Measurements from ENCODE around the gene H6PD. TPM values are rescaled to one million over a fixed set of nuclear protein-coding genes. Genes with fewer than 3 reads are reported as not detected.

The H6PD gene
- total RNA-seq, 4 donors from 2014 or later: 27.0 to 62.2 (median 44.0) TPM

DNA sequence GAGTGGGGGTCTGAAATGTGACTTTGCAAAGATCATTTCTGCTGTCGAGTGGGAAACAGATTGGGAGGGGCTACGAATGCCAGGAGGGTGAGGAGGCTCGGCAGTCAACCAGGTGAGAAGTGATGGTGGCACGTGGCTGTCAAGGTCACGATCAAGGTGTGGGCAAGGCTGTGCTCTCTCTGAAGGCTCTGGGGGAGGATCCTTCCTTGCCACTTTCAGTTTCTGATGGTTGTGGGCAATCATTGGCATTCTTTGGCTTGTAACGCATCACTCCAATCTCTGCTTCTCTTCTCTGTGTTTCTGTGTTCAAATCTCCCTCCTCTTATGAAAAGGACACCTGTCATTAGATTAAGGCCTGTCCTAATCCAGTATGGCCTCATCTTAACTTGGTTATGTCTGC, 52.0 kb downstream of the H6PD start:
- no peak for ATAC-seq
- Histone ChIP-seq H3K4me1 (peaks cover 0 to 26% (median 7%) of the 10 kb centered on the region in 3 donors), H3K27ac (no peak overlapping the region), H3K9me3 (peaks cover 0 to 44% (median 1%) of the 10 kb centered on the region in 3 donors), H3K27me3 (peaks cover 5% of the 10 kb centered on the region), H3K4me3 (no peak overlapping the region), H3K36me3 (no peaks in the 10 kb centered on the region)
- TF ChIP-seq, protein P1, sequence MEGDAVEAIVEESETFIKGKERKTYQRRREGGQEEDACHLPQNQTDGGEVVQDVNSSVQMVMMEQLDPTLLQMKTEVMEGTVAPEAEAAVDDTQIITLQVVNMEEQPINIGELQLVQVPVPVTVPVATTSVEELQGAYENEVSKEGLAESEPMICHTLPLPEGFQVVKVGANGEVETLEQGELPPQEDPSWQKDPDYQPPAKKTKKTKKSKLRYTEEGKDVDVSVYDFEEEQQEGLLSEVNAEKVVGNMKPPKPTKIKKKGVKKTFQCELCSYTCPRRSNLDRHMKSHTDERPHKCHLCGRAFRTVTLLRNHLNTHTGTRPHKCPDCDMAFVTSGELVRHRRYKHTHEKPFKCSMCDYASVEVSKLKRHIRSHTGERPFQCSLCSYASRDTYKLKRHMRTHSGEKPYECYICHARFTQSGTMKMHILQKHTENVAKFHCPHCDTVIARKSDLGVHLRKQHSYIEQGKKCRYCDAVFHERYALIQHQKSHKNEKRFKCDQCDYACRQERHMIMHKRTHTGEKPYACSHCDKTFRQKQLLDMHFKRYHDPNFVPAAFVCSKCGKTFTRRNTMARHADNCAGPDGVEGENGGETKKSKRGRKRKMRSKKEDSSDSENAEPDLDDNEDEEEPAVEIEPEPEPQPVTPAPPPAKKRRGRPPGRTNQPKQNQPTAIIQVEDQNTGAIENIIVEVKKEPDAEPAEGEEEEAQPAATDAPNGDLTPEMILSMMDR (IDR thresholded peaks at IDR 0.05): no peak
- TF ChIP-seq POLR2A (IDR thresholded peaks at IDR 0.05): no peak
- TF ChIP-seq EP300 (IDR thresholded peaks at IDR 0.05): no peak
- TF ChIP-seq POLR2AphosphoS5 (IDR thresholded peaks at IDR 0.05): no peak
- 76 to 91% methylated on average over 3 to 5 of the region's 6 CpGs for WGBS, 2 donors (ENCODE audit: low coverage in 1 of 2)

DNA sequence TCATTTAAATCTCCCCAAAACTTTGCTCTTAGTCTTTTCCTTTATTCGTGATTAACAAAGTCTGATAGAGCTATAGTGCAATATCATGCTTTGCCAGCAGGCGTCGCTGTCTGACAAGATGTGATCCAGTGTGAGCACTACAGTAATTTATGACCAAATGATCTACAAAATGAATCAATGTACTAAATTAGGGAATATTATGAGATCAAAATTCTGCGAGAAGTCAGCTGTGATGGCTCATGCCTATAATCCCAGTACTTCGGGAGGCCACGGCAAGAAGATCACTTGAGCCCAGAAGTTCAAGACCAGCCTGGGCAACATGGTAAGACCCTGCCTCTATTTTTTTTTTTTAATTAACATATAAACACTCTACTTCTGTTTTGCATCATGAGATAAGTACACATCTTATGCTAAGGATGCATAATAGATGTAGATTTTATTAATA, 54.5 kb downstream of the H6PD start:
- H3K9me3 ChIP-seq: peaks cover 0 to 42% (median 1%) of the 10 kb centered on the region in 3 donors
- WGBS, 2 donors (ENCODE audit: low coverage in 1 of 2): 43 to 52% methylated on average over 6 of the region's 6 CpGs
- no peak for ATAC-seq
- H3K27me3 ChIP-seq: no peaks in the 10 kb centered on the region
- no peak for TF ChIP-seq EP300 (IDR thresholded peaks at IDR 0.05)
- TF ChIP-seq, protein P1 (IDR thresholded peaks at IDR 0.05): peak in 3 of 4 experiments; percentile 90 to 99 (median 99)
- no peaks in the 10 kb centered on the region for H3K36me3 ChIP-seq
- peaks cover 0 to 31% (median 7%) of the 10 kb centered on the region in 3 donors for H3K4me1 ChIP-seq
- H3K4me3 ChIP-seq: no peak overlapping the region
- peak overlapping the region in 2 of 4 donors; percentile 91 to 97 for H3K27ac ChIP-seq

DNA sequence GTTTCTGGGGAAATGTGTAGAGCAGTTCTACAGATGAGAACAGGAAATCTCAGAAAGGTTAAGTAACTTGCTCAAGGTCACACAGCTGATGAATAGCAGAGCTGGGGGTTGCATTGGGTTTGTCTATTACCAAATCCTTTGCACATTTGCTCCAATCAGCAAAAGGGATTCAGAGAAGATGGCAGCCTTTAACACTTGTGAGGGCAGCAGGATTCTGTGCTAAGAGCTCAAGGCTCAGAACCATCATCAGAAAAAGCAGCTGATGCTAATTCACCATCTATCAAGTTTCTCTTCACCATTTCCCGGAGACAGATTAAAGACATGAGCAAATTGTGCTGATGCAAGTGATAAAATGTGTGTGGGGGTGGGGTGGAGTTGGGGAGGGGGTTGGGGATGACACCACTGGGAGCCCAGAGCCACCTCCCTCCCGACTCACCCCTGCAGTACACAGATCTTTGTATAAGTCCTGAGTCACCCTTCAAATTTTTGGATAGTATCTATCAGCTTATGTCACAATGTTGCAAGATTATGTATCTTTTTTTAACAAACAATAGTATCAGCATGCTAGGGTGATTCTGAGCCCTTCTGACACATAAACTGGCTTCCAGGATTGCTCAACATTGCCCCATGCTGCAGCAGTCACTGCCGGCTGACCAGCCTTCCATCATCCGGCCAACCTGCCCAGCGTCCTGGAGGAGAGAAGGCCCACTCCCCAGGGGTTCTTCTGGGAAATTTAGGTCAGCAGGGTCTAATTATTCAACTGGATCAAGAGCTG, 55.3 kb downstream of the H6PD start:
- peak; percentile 74 for ATAC-seq
- Histone ChIP-seq H3K4me1 (peaks cover 0 to 38% (median 7%) of the 10 kb centered on the region in 3 donors), H3K36me3 (no peaks in the 10 kb centered on the region), H3K27ac (peak overlapping the region; percentile 73 to 97 (median 94)), H3K9me3 (peaks cover 0 to 34% (median 1%) of the 10 kb centered on the region in 3 donors), H3K27me3 (no peaks in the 10 kb centered on the region), H3K4me3 (no peak overlapping the region)
- WGBS, 2 donors (ENCODE audit: low coverage in 1 of 2): 29 to 42% methylated on average over 2 of the region's 5 CpGs
- peak; percentile 82 for TF ChIP-seq POLR2AphosphoS5 (IDR thresholded peaks at IDR 0.05)
- TF ChIP-seq, protein P1 (IDR thresholded peaks at IDR 0.05): no peak

DNA sequence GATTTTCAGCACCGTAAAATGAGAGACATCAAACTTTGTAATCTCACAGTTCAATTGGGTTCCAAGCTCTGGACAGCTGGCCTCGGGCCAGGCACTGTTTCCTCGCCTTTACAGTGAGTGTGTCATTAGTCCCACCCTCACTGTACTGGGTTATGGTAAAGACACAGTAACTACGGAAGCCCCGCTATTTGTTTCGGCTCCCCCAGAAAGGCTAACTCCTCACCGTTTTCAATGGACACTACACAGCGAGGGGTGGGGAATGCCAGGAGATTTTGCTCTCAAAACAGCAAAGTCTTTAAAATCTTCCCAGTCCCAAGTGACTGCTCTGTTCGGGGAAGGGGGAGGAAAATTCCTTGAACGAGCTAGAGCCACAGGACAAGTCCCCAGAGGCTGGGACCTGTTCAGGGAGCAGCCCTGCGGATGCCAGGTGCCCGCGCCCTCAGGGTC, 57.4 kb downstream of the H6PD start:
- H3K27me3 ChIP-seq: no peaks in the 10 kb centered on the region
- peaks cover 0 to 4% of the 10 kb centered on the region in 2 donors for H3K36me3 ChIP-seq
- peaks cover 0 to 59% (median 19%) of the 10 kb centered on the region in 3 donors for H3K4me1 ChIP-seq
- H3K4me3 ChIP-seq: peak overlapping the region; percentile 76 to 83
- peaks cover 0 to 20% (median 1%) of the 10 kb centered on the region in 3 donors for H3K9me3 ChIP-seq
- TF ChIP-seq EP300 (IDR thresholded peaks at IDR 0.05): no peak
- TF ChIP-seq POLR2A (IDR thresholded peaks at IDR 0.05): no peak
- peak; percentile 60 for TF ChIP-seq POLR2AphosphoS5 (IDR thresholded peaks at IDR 0.05)
- TF ChIP-seq, protein P1 (IDR thresholded peaks at IDR 0.05): no peak
- WGBS, 2 donors (ENCODE audit: low coverage in 1 of 2): 0% methylated on average over 3 to 7 of the region's 13 CpGs
- H3K27ac ChIP-seq: peak overlapping the region; percentile 96 to 99 (median 98)
- ATAC-seq: no peak

Data from gastroesophageal sphincter (tissue), 4 donors.